Stimulated activated CD4-positive, alpha-beta T cell treated with anti-CD3 and anti-CD28 coated beads, Interleukin-15, amount 100 ng/mL, for 48 hours (primary cell): ENCODE measurements around the gene TENM3.

Experiments used
- DNase-seq, 2 donors: peaks; one replicate each; pipeline ENCODE4 v3.0.0-alpha.2; 2020; ENCODE audit warnings: low read depth in 2 of 2

Gene TENM3

GRCh38 chr4:182835006-182835740 is 592.0 kb downstream of the TENM3 start:
- no peak for DNase-seq

- DNase-seq = no peak
Observed at GRCh38 chr4:182837831-182838230, 594.6 kb downstream of the TENM3 start.

- DNase-seq = no peak
Observed at GRCh38 chr4:182838535-182838934, 595.3 kb downstream of the TENM3 start.

GRCh38 chr4:182839256-182839655 is 596.1 kb downstream of the TENM3 start:
- no peak for DNase-seq

- no peak for DNase-seq
Observed at GRCh38 chr4:182840108-182840507, 596.9 kb downstream of the TENM3 start.

- DNase-seq = no peak
Observed at GRCh38 chr4:182842104-182842600, 599.0 kb downstream of the TENM3 start.

GRCh38 chr4:182842759-182843390 is 599.7 kb downstream of the TENM3 start:
- no peak for DNase-seq

- DNase-seq = no peak
Observed at GRCh38 chr4:182843808-182844325, 600.7 kb downstream of the TENM3 start.

DNA sequence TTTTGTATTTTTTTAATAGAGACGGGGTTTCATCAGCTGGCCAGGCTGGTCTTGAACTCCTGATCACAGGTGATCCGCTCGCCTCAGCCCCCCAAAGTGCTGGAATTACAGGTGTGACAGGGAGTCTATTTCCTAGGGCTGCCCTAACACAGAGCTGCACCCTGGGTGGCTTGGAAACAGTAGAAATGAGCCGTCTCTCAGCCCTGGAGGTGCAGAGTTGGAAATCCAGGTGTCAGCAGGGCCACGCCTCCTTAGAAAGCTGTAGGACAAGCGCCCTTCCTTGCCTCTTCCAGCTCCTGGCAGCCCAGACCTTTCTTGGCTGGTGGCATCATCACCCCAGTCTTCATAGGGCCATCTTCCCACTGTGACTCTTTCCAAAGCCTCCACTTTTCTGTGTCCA is 602.4 kb downstream of the TENM3 start:
- DNase-seq = no peak

DNA sequence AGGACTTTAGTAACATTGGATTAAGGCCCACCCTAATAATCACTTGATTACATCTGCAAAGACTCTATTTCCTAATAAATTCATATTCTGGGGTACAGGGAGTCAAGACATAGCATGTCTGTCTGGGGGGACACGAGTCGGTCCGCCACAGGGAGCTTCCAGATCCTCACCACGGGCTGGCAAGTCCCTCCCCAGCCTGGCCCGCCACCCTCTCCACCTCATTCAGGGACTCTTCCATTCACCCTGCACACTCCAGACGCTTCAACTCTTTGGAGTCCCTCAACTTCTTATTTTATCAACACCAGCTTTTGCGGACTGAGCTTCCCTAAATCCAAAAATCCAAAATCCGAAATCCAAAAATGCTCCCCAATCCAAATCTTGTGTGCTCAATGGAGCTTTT is 602.8 kb downstream of the TENM3 start:
- DNase-seq = no peak

GRCh38 chr4:182847576-182848450 is 604.6 kb downstream of the TENM3 start:
- DNase-seq = no peak

- DNase-seq = no peak
Observed at GRCh38 chr4:182848685-182849084, 605.5 kb downstream of the TENM3 start.
